Activated CD4-positive, alpha-beta T cell treated with anti-CD3 and anti-CD28 coated beads, Interleukin-10, Interleukin-2, amounts not matched to agents 100 ng/mL and 50 ng/mL, durations not matched to agents 16 hours and 8 hours (primary cell): ENCODE data around the gene RFLNA.

ENCODE experiments used
- DNase-seq: peaks from one replicate; pipeline ENCODE4 v3.0.0-alpha.2; 2020

The RFLNA gene

DNA sequence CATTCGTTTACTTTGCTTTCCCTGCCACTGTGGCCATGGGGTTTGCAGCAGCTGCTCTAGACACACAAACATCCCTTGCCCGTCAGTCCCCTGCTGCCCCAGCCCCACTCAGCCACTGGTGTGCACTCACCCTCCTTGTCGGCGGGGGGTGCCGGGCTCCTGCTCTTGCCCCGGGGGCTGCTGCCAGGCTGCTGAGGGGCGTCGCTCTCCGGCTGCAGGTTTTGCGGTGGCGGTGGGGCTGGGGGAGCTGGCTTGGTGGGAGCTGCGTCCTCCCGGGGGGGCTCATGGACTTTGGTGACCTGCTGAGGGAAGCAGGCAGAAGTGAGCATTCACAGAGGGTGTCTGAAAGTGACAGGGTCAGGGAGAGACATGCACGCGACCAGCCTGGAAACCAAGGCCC, 67.1 kb downstream of the RFLNA start:
- no peak for DNase-seq

DNA sequence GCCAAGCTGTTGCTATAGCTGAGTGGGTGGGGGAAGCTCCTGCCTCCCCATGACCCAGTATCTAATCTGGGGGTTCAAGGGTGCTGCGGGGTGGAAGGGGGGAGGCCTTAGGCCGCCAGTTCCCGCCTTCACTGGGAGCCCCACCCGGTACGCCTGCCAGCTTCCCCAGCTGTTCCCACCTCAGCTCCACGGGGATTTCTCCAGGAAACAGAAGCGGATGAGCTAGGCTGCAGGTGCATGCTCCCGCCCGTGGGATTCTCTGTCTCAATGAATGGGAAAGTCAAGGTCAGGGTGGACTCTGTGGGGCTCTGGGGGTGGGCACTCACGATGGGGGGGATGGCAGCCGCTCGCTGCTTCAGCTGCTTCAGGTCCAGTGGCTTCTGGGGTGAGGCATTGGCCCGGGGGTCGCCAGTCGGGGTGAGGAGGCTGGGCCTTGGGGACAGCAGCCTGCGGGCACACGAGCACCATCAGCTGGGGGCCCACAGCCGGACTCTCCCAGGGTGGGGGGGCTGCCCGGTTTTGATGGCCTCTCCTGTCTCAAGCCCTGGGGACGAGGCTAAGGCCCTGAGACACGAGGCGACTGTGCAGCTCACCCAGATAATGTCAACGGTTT, 68.6 kb downstream of the RFLNA start:
- no peak for DNase-seq

DNA sequence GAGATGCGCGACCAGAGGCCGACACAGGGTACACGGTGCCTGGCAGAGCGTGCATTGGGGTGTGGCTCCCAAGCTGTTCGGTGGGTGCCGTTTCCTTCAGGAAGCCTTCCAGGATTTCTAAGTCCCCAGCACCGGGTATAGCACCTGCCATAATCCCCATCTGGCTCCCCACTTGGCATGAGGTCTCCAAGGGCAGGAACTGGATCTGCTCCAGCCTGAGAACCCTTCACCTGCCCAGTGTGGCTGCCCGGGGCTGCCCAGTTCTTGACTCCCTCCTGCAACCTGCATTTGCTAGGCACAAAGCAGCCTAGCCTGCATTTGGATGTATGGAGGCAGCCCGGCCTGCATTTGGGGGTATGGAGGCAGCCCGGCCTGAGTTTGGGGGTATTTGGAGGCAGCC, 69.7 kb downstream of the RFLNA start:
- no peak for DNase-seq
